ENCODE measurements around the gene TLR8. TPM values are rescaled to one million over a fixed set of nuclear protein-coding genes. Genes with fewer than 3 reads are reported as not detected.
A peak's percentile ranks its signal among the peaks of the same experiment; 100 is the strongest.

The TLR8 gene
- total and polyA plus RNA-seq, 2 of the 4 experiments (the other 2 are of a cell fraction), result not detected

- ATAC-seq (ENCODE audit: low read depth), result no peak
- H4K8ac ChIP-seq (ENCODE audit: low read depth in 2 of 2, low read length in 2 of 2), result peak overlapping the region; percentile 40 to 67; a peak in 3 of 4 replicates
- dilution Hi-C loops (cut with HindIII; ENCODE audit: low sequenced_read_pairs, unreplicated experiment) (no loop called here), intact Hi-C loops (cut with micrococcal nuclease) (no loop called here), in situ Hi-C loops (cut with MboI; ENCODE audit: low sequenced_read_pairs) (loop anchor here (10.0 to 25.0 kb wide), 3 partner anchors 704 to 1086 kb away; partner anchors contain the start of genes GEMIN8, OFD1, TCEANC and TRAPPC2)
- H3K4me2 ChIP-seq (ENCODE audit: low read depth, low read length), result no peak overlapping the region
- no peaks in the 10 kb centered on the region for H3K36me3 ChIP-seq (ENCODE audit: control insufficient read depth, insufficient read depth, low read length)
- peak overlapping the region; percentile 82 for H4K91ac ChIP-seq (ENCODE audit: insufficient read depth, low read depth, low read length)
- no peaks in the 10 kb centered on the region for H3K27me3 ChIP-seq (ENCODE audit: control insufficient read depth, insufficient read depth, low read length)
- peak overlapping the region; percentile 82; the same call in 1 of the 2 replicates for H2AK5ac ChIP-seq (ENCODE audit: low read depth, low read length)
- peaks cover 0 to 16% of the 10 kb centered on the region in 2 experiments; a peak in 3 of 4 replicates for H3K79me1 ChIP-seq (ENCODE audit: low read depth in 1 of 2, low read length in 2 of 2)
- peaks cover 15% of the 10 kb centered on the region for H3K9me1 ChIP-seq (ENCODE audit: insufficient read depth, low read length)
- peak overlapping the region; percentile 65 for H4K5ac ChIP-seq (ENCODE audit: low read depth, low read length)
- peak overlapping the region; percentile 44; the same call in 1 of the 2 replicates for H3K18ac ChIP-seq (ENCODE audit: low read depth, low read length)
- 63% methylated on average over 1 of the region's 9 CpGs; no CpG with 5 or more reads in 1 of the 2 experiments for WGBS, 2 experiments (ENCODE audit: extremely low coverage in 2 of 2, insufficient read length in 1 of 2)
- peak overlapping the region; percentile 60 for H2AFZ ChIP-seq (replicated peaks; ENCODE audit: low read length, poor library complexity)
- no peaks in the 10 kb centered on the region for H4K20me1 ChIP-seq (ENCODE audit: insufficient read depth, low read length)
- H2BK20ac ChIP-seq (ENCODE audit: low read depth, low read length), result peak overlapping the region; percentile 43; the same call in 1 of the 2 replicates
- H3K4me3 ChIP-seq (ENCODE audit: insufficient read depth, low read depth, low read length), result no peak overlapping the region
- no peak overlapping the region for H3K56ac ChIP-seq (ENCODE audit: extremely low read depth, insufficient read depth, low read length)
- H2AK9ac ChIP-seq (replicated peaks; ENCODE audit: low read depth, low read length, poor library complexity), result peak overlapping the region; percentile 33
- peak overlapping the region; percentile 38; the same call in 1 of the 2 replicates for H3K14ac ChIP-seq (replicated peaks; ENCODE audit: low read depth, low read length)
- peak overlapping the region; percentile 61 for H3K4ac ChIP-seq (ENCODE audit: low read depth, low read length)
- peak overlapping the region; percentile 56; the same call in 1 of the 2 replicates for H3K27ac ChIP-seq (ENCODE audit: insufficient read depth, low read length)
- ChIA-PET CTCF (no interaction called here), POLR2A (ENCODE audit: unreplicated experiment) (interaction anchor here (0.6 kb wide), 2 partner anchors 12 to 25 kb away, joined by 3 read pairs; no protein-coding TSS in a partner anchor)
- no peak overlapping the region for H3K23ac ChIP-seq (ENCODE audit: low read depth, low read length)
- peak overlapping the region; percentile 53; the same call in 1 of the 3 replicates for H2BK15ac ChIP-seq (ENCODE audit: low read depth, low read length)
- H3K9me3 ChIP-seq (ENCODE audit: control insufficient read depth, insufficient read depth, low read length), result no peaks in the 10 kb centered on the region
- peak overlapping the region; percentile 80 for H2BK120ac ChIP-seq (ENCODE audit: low read depth, low read length)
- TF ChIP-seq MAFK (IDR thresholded peaks at IDR 0.05; ENCODE audit: low read depth, low read length) (no peak), CHD1 (IDR thresholded peaks at IDR 0.05; ENCODE audit: low read depth, low read length) (no peak), BHLHE40 (IDR thresholded peaks at IDR 0.05; ENCODE audit: low read depth, low read length) (no peak), MXI1 (IDR thresholded peaks at IDR 0.05; ENCODE audit: borderline replicate concordance, low read depth, low read length) (no peak), CTCF (conservative IDR thresholded peaks at IDR 0.05; ENCODE audit: low read depth, low read length) (peak; percentile 26; the same call in 1 of the 2 replicates), USF2 (IDR thresholded peaks at IDR 0.05; ENCODE audit: low read depth, low read length) (no peak)
- peaks cover 18% of the 10 kb centered on the region for H3K4me1 ChIP-seq (ENCODE audit: control insufficient read depth, insufficient read depth, low read length)
- peak overlapping the region; percentile 79 for H2BK5ac ChIP-seq (ENCODE audit: low read depth, low read length, poor library complexity, severe bottlenecking)
- DNase-seq, result no peak
- no peak overlapping the region for H3K9ac ChIP-seq (ENCODE audit: low read depth, low read length)
- no TSS peak for BruUV-seq (replicated peaks)
Measured at GRCh38 chrX:12950851-12951594, 44.6 kb downstream of the TLR8 start.

Data from IMR-90 (cell line).